Measurements from ENCODE around the gene PSMC5.

PSMC5 gene

GRCh38 chr17:63798572-63799106 is 28.6 kb upstream of the PSMC5 start:
- H3K4me1 ChIP-seq (ENCODE audit: insufficient read depth, low read length, poor library complexity, severe bottlenecking), result no peaks in the 10 kb centered on the region
- H3K4me2 ChIP-seq (ENCODE audit: low read depth, low read length, poor library complexity, severe bottlenecking), result no peak overlapping the region
- TF ChIP-seq CTCF (conservative IDR thresholded peaks at IDR 0.05; ENCODE audit: low read length) (no peak), EZH2phosphoT487 (IDR thresholded peaks at IDR 0.05; ENCODE audit: borderline replicate concordance) (no peak)
- H3K79me2 ChIP-seq (ENCODE audit: insufficient read depth, low read length), result peaks cover 14% of the 10 kb centered on the region
- H3K27me3 ChIP-seq (ENCODE audit: insufficient read depth, low read length, poor library complexity, severe bottlenecking), result no peaks in the 10 kb centered on the region
- no peaks in the 10 kb centered on the region for H3K9me2 ChIP-seq (replicated peaks; ENCODE audit: low read depth, low read length)
- peaks cover 16% of the 10 kb centered on the region for H4K20me1 ChIP-seq (ENCODE audit: insufficient read depth, low read length, poor library complexity, severe bottlenecking)
- no peaks in the 10 kb centered on the region for H3F3A ChIP-seq (ENCODE audit: low read depth)
- H3K9ac ChIP-seq (ENCODE audit: low read depth, low read length, poor library complexity, severe bottlenecking), result no peak overlapping the region
- H3K36me3 ChIP-seq (ENCODE audit: insufficient read depth, low read length), result peaks cover 97% of the 10 kb centered on the region
- H3K4me3 ChIP-seq (ENCODE audit: low read length, poor library complexity, severe bottlenecking), result no peak overlapping the region
- no peaks in the 10 kb centered on the region for H3K9me3 ChIP-seq (ENCODE audit: insufficient read depth, low read depth, low read length)
- H2AFZ ChIP-seq (ENCODE audit: low read length), result no peak overlapping the region

- no peak overlapping the region for H3K4me3 ChIP-seq (ENCODE audit: low read length, poor library complexity, severe bottlenecking)
- no peak overlapping the region for H3K4me2 ChIP-seq (ENCODE audit: low read depth, low read length, poor library complexity, severe bottlenecking)
- no peaks in the 10 kb centered on the region for H3K9me3 ChIP-seq (ENCODE audit: insufficient read depth, low read depth, low read length)
- H3F3A ChIP-seq (ENCODE audit: low read depth), result no peaks in the 10 kb centered on the region
- H3K36me3 ChIP-seq (ENCODE audit: insufficient read depth, low read length), result peaks cover 99% of the 10 kb centered on the region
- H2AFZ ChIP-seq (ENCODE audit: low read length), result no peak overlapping the region
- no peaks in the 10 kb centered on the region for H3K27me3 ChIP-seq (ENCODE audit: insufficient read depth, low read length, poor library complexity, severe bottlenecking)
- H3K9ac ChIP-seq (ENCODE audit: low read depth, low read length, poor library complexity, severe bottlenecking), result no peak overlapping the region
- H3K79me2 ChIP-seq (ENCODE audit: insufficient read depth, low read length), result peaks cover 8% of the 10 kb centered on the region
- no peak for TF ChIP-seq CTCF (conservative IDR thresholded peaks at IDR 0.05; ENCODE audit: low read length)
- TF ChIP-seq EZH2phosphoT487 (IDR thresholded peaks at IDR 0.05; ENCODE audit: borderline replicate concordance), result no peak
- H3K4me1 ChIP-seq (ENCODE audit: insufficient read depth, low read length, poor library complexity, severe bottlenecking), result no peaks in the 10 kb centered on the region
- H4K20me1 ChIP-seq (ENCODE audit: insufficient read depth, low read length, poor library complexity, severe bottlenecking), result peaks cover 12% of the 10 kb centered on the region
- no peaks in the 10 kb centered on the region for H3K9me2 ChIP-seq (replicated peaks; ENCODE audit: low read depth, low read length)
Measured at GRCh38 chr17:63800783-63801182, 26.4 kb upstream of the PSMC5 start.

- Histone ChIP-seq H3K4me3 (ENCODE audit: low read length, poor library complexity, severe bottlenecking) (no peak overlapping the region), H4K20me1 (ENCODE audit: insufficient read depth, low read length, poor library complexity, severe bottlenecking) (no peaks in the 10 kb centered on the region), H3K9ac (ENCODE audit: low read depth, low read length, poor library complexity, severe bottlenecking) (no peak overlapping the region), H3K9me3 (ENCODE audit: insufficient read depth, low read depth, low read length) (no peaks in the 10 kb centered on the region), H2AFZ (ENCODE audit: low read length) (no peak overlapping the region), H3F3A (ENCODE audit: low read depth) (no peaks in the 10 kb centered on the region), H3K36me3 (ENCODE audit: insufficient read depth, low read length) (peaks cover 99% of the 10 kb centered on the region), H3K4me1 (ENCODE audit: insufficient read depth, low read length, poor library complexity, severe bottlenecking) (no peaks in the 10 kb centered on the region), H3K9me2 (replicated peaks; ENCODE audit: low read depth, low read length) (no peaks in the 10 kb centered on the region), H3K4me2 (ENCODE audit: low read depth, low read length, poor library complexity, severe bottlenecking) (no peak overlapping the region), H3K27me3 (ENCODE audit: insufficient read depth, low read length, poor library complexity, severe bottlenecking) (no peaks in the 10 kb centered on the region), H3K79me2 (ENCODE audit: insufficient read depth, low read length) (no peaks in the 10 kb centered on the region)
- no peak for TF ChIP-seq EZH2phosphoT487 (IDR thresholded peaks at IDR 0.05; ENCODE audit: borderline replicate concordance)
- no peak for TF ChIP-seq CTCF (conservative IDR thresholded peaks at IDR 0.05; ENCODE audit: low read length)
Measured at GRCh38 chr17:63804328-63804727, 22.9 kb upstream of the PSMC5 start.
